GM18517 (cell line): ENCODE data around the gene ZMYND11.
"Not testable (repeated sequence)": the region's sequence is repeated elsewhere in the genome, so short reads cannot be mapped to it uniquely, and the experiment has no call there.

ENCODE experiments used
- ATAC-seq: cut with Tn5 transposase; IDR thresholded peaks from one replicate; pipeline ENCODE4 v1.9.1; 2021; ENCODE audit warnings: mild to moderate bottlenecking, moderate library complexity; ENCODE audit not compliant: unreplicated experiment

The ZMYND11 gene

DNA sequence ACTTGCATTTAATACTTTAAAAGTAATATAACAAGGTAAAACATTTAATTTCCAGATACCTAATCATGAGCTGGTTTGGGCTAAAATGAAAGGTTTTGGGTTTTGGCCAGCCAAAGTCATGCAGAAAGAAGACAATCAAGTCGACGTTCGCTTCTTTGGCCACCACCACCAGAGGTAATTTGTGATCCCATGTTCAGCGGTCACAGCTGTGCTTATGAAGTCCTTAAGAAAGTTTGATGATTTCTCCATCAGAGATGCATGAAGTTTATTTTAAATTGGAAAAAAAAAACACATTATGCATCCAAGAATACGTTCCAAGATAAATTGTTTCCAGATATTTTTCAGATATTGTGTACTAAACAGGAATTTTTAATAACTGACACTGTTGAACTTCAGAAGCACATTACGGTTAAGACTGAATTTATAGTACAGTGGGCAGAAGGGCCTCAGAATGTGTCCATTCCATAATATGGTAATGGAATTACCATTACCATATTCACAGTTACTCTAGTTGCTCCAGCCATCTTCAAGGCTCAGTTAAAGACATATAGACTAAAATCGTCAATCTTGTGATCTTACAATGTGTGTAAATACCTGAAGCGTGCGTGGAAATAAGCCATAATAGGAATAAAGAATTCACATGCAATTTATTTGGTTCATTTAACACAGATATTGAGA is 106.8 kb downstream of the ZMYND11 start:
- no peak for ATAC-seq

DNA sequence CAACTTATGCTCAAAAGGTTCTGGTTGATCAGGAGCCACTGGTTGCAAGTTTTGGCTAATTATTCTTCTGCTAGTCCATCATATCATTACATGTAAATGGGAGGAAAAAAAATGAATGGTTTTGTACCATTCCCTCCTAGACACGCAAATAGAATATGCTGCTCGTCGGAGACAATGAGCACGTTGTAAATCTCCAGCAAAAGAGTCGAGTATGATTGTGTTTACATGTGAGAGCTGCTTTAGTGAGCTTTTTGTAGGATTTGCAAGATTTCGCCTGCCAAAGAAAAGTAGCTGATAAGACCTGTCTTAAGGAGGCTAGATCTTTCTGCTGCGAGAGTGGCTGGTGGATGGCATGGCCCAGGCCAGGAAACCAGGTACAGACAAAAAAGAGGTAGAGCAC is 109.0 kb downstream of the ZMYND11 start:
- ATAC-seq, result no peak

DNA sequence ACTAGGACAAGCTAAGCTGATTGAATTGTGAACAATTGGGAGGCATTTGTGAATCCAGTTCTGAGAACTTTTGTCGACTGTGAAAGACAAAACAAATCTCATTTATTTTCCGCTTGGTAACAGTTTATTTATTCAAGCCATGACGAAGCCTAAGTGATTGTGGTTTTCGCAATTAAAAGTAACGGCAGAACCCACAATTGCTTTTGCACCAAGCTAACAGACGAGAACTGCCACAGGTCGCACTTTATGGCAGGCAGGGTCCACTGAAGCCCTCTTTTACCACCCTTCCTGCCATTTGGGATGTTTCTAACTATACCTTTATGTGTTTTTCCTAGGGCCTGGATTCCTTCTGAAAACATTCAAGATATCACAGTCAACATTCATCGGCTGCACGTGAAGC is 111.2 kb downstream of the ZMYND11 start:
- no peak for ATAC-seq

DNA sequence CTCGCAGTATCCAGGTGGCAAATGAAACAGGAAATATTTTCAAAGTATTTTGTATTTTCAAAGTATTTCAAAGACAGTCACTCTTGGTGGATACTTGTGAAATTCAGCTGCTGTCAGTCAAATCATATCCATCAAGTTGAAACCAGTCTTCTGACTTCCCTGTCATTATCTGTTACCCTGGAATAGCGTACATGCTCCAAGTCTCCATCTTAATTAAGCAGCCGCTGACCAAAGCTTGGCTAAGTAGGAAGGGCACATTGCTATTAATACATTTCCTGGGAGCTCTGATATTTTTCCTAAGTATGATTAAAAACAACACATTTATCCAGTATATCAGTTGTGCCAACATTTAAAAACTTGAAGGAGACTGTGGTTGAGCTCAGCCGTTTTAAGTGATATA is 112.2 kb downstream of the ZMYND11 start:
- no peak for ATAC-seq

DNA sequence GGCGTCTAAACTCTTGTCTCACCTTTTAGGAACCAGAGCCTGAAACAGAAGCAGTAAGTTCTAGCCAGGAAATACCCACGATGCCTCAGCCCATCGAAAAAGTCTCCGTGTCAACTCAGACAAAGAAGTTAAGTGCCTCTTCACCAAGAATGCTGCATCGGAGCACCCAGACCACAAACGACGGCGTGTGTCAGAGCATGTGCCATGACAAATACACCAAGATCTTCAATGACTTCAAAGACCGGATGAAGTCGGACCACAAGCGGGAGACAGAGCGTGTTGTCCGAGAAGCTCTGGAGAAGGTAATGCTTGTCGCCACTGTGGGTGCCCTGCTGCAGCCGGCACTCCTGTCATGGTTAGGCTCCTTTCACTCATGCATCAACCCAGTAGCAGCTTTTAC is 113.1 kb downstream of the ZMYND11 start:
- ATAC-seq, result no peak

DNA sequence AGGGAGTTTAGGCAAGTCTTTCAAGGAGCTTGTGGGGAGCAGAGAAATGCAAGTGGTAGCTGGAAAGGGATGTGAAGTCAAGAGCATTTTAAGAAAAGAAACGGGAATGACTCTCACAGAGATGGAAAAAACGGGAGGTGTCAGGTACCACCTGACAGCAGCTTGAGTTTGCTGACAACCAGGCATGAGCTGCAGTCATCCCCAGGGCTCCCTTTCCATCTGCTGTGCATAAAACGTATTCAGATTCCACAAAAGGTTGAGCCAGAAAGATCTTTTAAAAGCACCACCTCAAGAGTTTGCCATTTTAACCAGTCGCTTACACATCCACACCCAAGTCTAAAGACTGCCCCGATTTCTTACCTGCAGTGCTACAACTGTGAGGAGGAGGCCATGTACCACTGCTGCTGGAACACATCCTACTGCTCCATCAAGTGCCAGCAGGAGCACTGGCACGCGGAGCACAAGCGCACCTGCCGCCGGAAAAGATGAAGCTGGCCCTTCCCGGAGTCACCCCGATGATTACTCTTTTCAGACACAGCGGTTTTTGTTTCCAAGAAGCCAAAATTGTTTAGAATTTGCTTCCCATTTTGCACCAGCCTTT is 116.8 kb downstream of the ZMYND11 start:
- no peak for ATAC-seq

DNA sequence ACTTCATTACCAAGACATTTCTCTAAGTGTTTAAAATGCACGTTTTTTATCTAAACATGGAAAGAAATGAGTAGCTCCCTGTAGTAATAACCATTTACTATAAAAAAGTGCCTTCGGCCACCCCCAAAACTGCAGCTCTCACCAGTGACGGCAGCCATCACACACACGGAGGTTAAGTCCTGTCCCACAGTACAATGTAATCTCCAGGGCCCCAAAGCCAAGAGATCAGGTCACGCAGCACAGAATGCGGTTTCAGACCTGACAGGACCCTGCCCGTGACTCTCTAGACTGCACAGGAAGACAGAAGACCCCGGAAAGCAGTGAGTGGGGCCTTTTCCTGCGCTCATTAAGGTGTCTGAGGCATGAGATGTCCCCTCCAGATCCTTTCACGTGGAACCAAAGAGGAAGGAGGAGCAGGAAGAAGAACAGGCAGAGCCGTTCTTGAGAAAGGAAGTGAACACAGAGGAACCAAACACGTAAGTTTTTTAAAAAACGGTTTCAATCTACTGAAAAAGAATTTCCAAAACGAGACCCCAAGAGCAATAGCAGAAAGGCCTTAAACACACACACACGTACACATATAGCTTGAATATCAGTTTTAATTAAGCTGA is 125.7 kb downstream of the ZMYND11 start:
- ATAC-seq, result no peak

DNA sequence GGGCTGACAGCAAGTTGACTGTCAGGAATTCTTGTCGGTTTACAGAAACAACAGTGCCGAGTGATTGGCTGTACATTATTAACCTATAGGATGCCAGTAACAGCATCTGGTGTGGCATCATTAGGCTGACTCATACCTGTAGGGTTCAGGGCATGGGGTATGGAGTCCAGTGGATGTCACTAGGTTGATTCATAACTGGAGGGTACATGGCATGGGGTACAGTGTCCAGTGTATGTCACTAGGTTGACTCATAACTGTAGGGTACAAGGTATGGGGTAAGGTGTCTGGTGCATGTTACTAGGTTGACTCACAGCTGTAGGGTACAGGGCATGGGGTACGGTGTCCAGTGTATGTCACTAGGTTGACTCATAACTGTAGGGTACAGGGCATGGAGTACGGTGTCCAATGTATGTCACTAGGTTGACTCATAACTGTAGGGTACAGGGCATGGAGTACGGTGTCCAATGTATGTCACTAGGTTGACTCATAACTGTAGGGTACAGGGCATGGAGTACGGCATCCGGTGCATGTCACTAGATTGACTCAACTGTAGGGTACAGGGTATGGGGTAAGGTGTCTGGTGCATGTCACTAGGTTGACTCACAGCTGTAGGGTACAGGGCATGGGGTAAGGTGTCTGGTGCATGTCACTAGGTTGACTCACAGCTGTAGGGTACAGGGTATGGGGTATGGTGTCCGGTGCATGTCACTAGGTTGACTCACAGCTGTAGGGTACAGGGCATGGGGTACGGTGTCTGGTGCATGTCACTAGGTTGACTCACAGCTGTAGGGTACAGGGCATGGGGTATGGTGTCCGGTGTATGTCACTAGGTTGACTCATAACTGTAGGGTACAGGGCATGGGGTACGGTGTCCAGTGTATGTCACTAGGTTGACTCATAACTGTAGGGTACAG is 129.2 kb downstream of the ZMYND11 start:
- not testable (repeated sequence) for ATAC-seq

DNA sequence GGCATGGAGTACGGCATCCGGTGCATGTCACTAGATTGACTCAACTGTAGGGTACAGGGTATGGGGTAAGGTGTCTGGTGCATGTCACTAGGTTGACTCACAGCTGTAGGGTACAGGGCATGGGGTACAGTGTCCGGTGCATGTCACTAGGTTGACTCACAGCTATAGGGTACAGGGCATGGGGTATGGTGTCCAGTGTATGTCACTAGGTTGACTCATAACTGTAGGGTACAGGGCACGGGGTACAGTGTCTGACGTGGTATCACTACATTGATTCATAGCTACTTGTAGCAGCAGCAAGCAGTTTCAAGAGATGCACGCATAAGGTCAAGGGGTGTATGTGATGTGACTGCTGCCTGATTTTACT is 129.8 kb downstream of the ZMYND11 start:
- not testable (repeated sequence) for ATAC-seq

DNA sequence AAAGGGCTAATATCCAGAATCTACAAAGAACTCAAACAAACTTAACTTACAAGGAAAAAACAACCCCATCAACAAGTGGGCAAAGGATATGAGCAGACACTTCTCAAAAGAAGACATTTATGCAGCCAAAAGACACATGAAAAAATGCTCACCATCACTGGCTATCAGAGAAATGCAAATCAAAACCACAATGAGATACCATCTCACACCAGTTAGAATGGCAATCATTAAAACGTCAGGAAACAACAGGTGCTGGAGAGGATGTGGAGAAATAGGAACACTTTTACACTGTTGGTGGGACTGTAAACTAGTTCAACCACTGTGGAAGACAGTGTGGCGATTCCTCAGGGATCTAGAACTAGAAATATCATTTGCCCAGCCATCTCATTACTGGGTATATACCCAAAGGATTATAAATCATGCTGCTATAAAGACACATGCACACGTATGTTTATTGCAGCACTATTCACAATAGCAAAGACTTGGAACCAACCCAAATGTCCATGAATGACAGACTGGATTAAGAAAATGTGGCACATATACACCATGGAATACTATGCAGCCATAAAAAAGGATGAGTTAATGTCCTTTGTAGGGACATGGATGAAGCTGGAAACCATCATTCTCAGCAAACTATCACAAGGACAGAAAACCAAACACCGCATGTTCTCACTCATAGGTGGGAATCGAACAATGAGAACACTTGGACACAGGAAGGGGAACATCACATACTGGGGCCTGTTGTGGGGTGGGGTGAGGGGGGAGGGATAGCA is 130.7 kb downstream of the ZMYND11 start:
- ATAC-seq, result not testable (repeated sequence)

DNA sequence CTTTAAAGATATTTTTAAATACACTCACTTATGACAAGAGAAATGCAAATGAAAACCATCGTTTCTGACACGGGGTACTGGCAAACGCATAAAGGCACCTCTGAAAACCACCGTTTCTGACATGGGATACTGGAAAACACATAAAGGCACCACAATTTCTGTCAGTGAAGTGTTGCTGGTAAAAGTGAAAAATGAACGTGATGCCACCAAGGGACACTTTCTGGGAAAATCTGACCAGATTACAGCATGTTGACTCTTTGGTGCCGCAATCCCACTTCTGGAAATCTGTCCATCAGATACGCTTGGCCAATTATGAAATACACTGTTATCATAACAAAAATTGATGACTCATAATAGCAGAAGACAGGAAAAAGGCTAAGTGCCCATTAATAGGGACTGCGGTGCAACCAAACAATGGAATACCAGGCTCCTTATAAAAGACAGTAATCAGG is 131.7 kb downstream of the ZMYND11 start:
- no peak for ATAC-seq

DNA sequence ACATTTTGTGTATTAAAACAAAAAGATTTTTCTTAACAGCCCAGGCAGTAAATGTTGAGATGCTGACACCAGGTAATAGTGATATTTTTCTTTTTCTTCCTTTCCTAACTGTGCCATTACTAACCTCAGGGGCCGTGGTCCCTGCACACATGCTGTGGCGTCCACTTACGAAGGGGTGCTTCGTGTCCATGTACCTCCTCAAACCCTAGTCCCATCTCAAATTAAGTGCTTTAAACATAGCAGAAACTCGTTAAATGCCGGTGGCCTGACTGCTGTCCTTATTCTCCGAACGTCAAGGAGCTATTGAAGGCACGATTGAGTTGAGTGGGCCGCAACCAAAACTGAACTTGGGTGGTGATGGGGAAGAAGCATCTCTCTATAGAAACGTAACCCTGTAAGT is 132.4 kb downstream of the ZMYND11 start:
- ATAC-seq, result no peak

DNA sequence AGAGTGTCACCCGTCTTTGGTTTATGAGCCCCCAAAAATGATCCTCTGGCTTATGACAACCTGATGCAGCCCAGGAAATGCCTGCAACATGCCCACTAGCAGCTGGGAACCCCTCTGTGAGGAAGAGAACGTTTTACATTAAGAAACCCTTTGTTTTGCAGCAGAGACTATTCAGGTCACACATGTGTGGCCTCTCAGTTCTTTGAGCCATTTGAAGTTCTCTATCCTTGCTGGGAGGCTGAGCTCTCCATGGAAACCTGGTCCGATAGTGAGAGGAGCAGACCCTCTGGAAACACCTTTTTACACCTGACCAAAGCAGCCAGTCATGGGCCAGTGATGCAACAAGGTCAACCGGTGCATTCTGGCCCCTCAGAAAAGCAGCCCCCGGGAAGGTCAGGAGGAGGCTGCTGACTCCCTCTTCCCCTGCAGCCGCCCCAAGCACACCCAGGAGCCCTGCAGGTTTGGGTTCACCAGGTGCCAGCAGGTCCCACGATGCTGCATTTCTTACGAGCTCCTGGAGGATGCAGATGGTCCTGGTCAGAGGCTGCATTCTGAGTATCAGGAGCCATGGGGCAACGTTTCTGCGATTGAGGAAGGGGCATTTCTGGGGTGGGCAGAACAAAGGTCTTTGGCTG is 134.3 kb downstream of the ZMYND11 start:
- ATAC-seq, result no peak

DNA sequence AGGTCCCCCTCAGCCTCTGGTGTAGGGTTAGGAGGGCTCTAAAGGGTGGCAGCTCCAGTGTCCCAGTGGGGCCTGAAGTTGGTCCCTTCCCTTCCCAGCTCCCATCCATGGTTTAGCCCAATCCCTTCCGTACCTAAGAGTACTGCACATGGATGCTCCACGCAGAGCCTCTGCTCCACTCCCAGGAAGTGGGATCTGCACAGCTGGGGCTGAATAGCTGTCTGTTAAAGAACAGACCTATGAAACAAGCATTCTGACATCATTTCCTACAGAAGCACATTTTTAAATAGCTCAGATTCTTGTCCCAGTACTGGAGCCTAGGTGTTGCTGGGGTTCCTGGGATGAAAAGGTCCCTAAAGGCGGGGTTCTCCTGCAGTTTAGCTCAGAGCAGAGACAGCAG is 135.9 kb downstream of the ZMYND11 start:
- no peak for ATAC-seq

DNA sequence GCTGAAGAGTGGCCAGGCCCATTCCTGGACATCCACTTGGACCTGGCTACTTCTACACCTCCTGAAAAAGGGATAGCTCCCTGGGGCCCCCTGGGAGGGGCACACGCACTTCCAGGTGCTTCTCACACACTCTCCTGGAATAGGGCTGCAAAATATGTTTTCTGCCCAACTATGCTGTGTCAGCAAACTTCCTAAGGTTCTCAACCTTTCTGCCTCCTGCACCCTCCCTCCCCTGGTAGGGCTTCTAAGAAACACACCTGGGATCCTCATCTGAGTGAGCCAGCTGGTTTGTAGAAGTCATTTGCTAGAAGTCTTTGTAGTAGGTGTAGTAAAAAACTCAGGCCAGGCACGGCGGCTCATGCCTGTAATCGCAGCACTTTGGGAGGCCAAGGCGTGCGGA is 136.5 kb downstream of the ZMYND11 start:
- ATAC-seq, result no peak

DNA sequence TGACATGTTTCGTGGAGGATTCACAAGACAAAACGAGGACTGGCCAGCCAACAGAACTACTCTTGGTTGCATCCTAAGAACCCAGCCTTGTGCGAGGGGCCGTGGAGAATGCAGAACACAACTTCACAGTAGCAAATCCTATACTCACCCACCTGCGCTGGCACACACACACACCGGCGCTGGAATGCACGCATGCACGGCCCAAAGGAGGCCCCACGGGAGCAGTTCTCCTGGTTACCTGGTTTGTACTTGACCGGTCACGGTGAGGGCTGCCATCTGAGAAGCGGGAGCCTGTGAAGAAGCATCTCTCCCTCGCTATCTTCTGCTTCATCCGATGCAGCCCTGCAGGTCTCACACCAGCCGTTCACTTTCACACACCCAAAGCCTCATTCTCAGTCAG is 137.8 kb downstream of the ZMYND11 start:
- no peak for ATAC-seq

DNA sequence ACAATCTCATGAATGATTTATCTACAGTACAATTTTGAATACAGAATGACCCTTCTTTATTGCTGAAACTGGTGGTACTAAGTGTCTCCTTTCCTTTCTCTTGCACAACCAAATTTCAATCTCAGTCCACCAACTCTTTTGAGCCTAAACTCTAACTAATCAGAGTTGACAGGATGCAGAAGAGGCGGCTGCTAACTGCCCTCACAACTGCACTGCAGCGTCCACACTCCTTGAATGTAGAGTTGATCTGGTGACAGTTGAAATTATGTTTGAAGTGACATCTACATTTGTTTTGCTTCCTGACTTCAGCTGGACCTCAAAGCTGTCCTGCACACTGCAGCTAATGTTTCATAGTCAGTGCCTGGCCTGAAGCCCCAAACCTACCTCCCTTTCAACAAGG is 139.6 kb downstream of the ZMYND11 start:
- ATAC-seq, result no peak

DNA sequence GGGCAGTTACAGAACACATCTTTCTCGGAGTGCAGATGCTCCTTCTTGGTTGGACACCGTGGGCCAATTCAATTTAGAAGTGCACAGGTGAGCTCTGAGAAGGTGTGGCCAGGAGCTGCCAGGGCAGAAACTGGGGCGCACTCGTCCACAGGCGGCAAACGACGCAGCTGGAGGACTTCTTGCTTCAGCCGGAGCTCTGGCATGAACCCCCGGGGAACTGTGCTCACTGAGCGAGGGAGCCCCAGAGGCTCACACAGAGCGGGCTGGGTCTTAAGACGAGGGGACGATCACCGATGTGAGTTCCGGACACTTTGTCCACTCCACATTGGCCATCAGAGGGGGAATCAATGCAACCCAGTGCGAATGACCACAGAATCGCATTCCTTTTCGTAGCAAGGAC is 140.4 kb downstream of the ZMYND11 start:
- ATAC-seq, result no peak

DNA sequence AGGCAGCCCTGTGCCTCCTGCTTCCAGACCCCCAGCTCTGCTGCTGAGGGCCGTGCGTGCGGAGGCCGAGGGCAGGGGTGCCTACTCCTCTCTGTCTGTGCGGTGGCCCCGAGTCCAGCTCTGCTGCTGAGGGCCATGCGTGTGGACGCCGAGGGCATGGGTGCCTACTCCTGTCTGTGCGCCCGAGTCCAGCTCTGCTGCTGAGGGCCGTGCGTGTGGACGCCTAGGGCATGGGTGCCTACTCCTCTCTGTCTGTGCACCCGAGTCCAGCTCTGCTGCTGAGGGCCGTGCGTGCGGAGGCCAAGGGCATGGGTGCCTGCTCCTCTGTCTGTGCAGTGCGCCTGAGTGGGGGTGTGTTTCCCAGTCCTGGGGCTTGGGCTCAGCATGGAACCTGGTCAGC is 142.7 kb downstream of the ZMYND11 start:
- ATAC-seq, result no peak

DNA sequence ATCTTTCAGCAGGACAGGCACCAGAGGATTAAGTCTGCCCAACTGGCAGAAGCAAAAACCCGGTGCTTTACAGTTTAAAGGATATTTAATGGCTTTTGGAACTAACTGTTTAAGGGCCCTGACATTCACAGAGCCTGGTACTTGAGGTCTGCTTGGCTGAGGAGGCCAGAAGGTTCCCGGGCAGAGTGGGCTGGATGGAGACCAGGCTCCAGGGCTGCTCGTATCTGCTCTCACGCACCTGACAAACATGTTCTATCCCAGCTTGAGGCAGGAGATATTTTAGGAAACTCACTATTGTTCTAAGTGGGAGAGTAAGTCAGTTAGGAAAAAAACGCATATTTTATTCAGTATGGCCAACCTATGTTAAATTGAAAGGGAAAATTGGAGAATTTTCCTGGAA is 143.5 kb downstream of the ZMYND11 start:
- ATAC-seq, result no peak
